ELR (cell line): Measurements from ENCODE around the gene SARDH.
"Not testable (repeated sequence)": the region's sequence is repeated elsewhere in the genome, so short reads cannot be mapped to it uniquely, and the experiment has no call there.

Source experiments
- DNase-seq: peaks from one replicate; pipeline ENCODE4 v3.0.0-alpha.2; 2015; ENCODE audit warnings: low read depth

Gene SARDH

DNA sequence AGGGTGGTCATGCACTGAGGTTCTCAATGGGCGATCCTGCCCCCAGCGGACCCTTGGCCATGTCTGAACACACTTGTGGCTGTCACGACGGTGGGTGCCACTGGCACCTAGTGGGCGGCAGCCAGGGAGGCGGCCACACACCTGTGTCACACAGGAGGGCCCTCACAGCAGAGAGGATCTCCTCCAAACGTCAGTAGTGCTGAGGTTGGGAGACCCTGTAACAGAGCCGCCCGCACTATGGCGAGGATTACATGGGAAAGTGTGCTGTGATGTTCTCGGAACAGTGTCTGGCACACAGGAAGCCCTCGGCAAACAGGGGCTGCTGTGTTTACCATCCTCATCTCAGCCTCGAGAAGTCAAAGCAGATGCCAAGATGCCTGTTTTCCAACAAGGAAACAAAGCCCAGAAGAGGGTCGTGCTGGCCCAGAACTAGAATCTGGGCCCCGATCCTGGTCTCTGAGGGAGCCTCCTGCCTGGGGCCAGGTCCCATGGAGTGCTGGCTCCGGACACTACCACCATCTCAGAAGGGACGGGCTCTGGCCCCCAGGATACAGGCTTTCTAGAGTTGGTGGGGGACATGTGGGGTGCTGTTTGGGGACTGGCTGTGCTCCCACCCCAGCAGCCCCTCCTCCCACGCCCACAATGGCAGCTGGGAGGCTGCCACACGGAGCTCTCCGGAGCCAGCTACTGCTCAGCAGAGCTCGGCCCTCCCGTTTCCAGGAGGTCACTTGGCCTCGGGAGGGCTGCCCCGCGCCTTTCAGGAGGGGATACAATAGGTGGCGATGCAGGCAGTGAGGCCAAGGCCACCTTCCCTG lies 53.8 kb downstream of the SARDH start:
- DNase-seq: no peak

DNA sequence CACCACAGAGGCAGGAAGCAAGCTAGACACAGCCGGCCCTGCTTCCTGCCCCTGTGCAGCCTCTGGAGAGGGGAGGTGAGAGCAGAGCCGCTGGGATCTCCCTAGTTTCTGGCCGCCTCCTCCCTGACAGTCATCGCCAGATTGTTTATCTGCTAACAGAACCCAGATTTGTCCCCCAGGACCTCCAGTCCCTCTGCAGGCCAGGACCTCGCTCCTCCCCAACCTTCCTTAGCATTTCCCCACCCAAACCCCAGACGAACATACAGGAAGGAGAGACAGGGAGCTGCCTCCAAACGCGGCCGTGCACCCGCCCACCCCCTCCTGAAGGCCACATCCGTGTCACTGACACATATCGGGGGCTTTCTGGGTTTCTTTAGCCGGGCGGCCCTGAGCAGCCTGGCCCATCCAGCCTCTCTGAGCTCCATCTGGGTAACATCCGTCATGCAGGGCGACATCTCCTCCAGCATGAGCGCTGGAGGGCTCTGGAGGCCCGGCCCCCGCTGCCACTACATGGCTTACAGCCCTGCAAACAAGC lies 54.5 kb downstream of the SARDH start:
- DNase-seq: peak; percentile 8

DNA sequence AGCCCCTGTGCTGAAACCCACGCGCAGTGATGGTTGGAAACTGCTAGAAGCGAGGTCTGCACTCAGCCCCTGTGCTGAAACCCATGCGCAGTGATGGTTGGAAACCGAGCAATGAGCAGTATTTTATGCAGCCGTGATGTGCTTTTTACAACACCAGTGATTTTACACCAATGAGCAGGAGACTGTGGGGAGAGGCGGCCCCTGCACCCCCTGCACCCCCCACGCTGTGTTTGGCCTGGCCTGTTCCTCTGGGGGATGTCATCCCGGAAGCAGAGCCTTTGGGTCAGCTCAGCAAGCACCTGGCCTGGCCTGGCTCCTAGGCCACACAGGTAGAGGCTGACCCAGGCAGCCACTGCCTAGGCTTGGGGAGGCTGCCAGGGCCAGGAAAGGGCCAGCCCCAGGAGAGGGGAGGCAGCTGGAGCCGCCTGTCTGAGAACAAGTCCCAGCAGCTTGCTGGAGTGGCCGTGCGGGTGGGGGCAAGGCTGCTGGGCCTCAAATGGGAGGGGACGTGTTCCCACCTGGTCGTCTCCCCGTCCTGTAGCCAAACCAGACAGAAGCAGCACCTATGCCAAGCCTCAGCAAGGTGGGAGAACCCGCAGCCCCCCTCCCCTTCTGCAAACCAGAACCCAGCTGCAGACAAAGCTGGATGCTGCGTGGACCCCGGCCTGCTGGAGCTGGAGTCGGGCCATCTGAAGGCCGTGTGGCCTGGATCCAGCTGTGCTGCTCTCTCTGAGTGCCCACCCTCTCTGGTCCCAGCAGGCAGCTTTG lies 55.1 kb downstream of the SARDH start:
- DNase-seq: no peak

DNA sequence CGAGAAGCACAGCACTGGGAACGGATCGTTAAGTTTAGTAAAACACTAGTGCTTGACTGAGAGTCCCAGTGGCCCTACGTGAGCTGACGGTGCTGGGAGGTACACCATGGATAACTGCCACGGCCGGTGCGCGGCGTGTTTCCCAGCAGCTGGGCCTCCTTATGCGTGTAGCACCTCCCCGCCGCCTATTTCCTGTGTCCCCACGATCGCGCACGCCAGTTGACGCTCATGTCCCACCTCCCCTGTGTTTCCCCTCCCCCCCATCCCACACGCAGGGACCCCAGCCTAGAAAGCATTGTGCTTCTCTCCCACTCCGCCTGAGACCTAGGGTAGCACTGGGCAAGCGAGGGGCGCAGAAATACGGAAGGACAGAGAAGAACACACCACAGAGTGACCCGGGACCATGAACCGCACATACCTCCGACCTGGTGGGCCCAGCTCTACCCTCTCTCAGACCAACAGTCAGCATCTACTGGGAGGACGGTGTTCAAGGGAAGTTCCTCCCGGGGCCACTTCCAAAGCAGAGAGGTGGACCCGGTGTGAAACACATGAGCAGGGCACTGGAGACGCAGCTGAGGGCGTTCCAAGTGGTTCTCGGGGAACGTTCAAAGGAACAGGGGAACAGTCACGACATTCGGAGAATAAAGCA lies 56.4 kb downstream of the SARDH start:
- DNase-seq: no peak

DNA sequence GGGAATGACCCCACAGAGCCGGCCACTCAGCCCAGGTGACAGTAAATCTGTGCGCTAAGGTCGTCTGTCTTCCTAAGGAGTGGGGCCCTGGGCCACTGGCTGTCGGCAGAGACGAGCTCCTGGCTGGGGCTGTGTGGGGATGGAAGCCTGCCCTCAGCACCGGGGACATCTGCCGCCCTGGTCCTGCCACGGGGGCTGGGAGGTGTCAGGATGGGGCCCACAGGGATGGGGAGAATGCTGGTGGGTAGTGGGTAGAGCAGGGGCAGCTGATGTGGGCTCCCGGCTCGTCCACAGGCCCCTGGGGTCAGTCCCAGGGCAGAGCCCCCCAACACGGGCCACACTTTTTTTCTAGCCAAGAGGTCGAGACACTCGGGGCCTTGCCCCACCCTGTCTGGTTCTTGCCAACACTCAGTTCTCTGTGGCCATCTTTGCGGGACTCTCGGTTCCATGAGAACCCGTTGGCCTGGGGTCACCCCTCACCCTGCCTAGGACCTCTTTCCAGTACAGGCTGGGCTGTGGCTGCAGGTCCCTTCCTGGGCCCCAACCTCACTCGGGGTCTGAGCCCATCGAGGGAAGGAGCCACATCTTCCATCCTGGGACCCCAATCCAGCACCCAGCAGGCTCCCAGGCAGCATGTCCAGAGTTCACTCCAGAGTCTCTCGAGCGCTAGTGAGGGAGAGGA lies 57.0 kb downstream of the SARDH start:
- no peak for DNase-seq

DNA sequence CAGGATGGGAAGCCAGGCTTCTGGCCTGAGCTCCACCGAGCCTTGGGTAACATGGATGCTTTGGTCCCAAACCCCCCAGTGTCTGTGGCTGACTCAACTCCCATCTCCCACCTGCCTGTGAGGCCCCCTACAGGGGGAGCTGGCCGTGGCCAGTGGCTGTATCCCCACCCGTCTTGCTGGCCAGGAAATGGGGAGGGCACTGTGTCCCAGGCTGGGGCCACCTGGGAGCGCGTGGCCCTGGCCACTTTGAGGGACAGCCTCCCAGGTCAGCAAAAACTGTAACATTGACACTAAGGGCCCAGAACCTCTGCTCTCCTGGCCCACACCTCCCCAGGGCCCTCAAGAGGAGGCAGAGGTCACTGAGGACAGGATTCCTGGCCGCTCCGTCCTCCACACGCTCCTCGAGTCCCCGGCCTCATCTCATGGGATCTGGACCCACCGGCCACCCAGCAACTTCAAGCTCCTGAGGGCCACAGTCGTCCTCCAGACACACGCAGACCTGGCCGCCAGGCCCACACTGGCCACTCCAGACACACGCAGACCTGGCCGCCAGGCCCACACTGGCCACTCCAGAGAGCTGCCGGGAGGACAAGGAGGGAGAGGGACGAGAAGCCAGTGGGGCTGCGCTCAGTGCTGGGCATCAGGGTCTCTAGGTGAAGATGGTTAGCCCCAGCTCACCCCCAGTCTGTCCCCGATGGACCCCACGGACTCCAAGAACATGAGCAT lies 57.7 kb downstream of the SARDH start:
- no peak for DNase-seq

DNA sequence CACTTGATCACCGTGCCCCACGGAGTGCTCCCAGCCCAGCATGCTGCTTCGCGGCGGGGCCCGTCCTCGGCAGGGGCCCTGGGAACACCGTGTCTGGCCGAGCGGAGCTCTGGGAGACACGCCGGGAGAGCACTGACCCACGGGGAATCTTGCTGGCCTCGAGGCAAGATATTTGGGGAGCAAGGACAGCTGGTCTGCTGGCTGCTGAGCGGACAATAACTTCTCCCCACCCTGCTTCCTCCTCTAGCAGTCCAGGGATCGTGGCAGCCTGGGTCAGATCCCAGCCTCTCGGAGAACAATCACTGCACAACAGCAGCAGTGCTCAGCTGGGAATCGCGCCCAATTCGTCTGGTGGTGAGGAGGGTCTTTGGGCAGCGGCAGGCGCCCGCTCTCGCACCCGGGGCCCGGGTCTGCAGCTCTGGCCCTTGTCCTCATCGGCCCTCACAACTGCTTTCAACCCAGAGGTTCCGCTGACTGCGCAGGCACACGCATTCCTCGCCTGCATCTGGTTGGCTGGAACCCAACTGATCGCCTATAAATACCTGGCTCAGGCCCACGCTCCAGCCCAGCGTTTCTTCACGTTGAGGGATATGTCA lies 58.6 kb downstream of the SARDH start:
- DNase-seq: no peak

DNA sequence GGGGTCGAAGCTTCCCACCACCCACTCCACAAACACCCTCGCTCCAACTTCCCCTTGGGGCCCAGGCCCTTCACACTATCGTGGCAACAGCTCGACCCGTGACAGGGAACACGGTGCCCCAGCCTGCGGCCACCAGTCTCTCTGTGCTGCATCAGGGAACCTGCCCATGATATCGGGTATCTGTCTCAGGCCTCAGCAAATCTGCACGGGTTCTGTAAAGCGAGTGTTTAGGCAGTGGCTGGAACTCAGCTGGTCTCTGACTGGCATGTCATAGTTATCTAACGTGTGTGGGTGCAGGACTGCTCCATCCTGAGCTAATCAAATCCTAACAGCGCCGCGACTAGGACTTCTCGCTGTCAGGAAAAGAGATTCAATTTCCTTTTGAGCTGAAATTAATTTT lies 59.1 kb downstream of the SARDH start:
- no peak for DNase-seq

DNA sequence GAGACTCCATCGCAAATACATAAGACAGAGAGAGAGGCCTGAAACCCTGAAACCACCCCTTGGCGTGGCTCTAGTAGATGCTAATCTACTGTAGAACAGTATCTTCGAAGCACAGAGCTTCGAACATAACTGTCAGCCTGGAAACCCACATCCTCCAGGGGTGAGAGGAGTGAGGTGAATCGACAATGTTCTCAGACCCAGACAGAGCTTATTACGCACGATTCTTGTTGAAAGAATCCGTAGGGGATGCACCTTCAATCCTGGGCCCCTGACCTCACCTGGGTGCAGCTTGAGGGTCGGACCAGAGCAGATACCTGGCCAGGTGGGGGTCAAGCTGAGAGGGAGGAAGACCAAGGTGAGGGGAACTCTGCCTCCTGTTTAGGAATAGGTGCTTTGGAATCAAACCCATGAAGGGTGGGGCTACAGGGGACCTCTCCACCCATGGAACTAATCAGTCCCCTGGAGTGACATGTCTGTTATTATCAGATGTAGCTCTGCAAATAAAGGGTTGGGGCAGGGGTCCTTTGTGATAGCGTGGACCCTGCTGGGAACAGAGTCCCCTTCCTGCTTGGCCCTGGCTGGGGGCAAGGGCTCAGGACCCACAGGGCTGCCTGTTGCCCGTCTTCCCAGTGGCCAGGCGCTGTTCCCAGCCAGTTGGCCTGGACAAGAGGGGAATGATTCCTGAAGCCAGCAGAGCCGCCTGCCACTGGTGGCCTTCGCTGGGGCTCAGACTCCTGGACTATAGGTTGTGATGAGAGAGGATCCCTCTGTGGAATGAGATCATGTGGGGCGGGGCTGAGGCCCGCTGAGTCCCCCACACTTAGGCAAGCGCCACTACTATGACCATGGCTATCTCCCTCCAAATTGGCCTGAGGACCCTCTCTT lies 60.8 kb downstream of the SARDH start:
- DNase-seq: no peak

DNA sequence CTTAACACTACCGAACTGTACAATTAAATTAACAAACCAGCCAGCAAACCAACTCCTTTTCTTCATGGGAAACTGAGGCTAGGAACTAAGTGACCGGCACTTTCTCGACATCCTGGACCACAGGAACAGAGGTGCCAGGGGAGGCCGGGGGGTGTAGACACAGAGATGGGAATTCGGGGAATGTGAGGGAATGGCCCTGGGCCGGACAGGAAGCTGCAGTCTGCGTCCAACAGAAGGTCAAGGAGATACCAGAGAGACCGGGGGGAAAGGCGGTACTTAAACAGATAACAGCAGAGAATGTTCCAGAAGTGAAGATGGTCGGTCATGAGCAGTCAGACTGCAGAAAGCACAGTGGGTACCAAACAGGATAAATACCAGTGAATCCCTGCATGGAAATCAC lies 61.7 kb downstream of the SARDH start:
- no peak for DNase-seq

DNA sequence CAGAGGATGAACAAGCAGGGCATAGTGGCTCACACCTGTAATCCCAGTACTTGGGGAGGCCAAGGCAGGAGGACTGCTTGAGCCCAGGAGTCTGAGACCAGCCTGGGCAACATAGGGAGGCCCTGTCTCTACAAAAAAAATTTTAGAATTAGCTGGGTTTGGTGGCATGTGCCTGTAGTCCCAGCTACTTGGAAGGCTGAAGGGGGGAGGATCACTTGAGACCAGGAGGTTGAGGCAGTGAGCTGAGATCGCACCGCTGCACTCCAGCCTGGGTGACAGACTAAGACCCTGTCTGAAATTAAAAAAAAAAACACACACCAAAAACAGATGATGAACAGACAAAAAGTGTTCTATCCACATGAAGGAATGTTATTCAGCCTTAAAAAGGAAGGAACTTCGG lies 62.4 kb downstream of the SARDH start:
- not testable (repeated sequence) for DNase-seq

DNA sequence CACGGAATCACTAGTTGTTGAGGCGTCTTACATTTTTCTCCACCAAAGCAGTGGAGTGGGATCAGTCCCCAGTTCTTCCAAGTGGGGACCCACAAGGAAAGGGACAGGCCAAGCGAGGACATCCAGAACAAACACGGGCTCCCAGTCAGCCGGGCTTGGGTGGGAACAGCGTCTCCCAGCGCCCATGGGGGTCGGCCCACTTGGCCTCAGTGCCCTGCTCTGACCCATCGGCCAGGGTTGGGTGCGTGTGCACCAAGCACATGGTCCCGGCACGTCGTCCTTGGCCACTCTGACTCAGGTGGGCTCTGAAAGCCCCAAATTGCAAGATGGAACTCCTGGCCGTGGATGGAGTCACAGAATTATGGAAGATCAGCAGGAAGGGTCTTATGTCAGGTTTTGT lies 64.1 kb downstream of the SARDH start:
- DNase-seq: no peak

DNA sequence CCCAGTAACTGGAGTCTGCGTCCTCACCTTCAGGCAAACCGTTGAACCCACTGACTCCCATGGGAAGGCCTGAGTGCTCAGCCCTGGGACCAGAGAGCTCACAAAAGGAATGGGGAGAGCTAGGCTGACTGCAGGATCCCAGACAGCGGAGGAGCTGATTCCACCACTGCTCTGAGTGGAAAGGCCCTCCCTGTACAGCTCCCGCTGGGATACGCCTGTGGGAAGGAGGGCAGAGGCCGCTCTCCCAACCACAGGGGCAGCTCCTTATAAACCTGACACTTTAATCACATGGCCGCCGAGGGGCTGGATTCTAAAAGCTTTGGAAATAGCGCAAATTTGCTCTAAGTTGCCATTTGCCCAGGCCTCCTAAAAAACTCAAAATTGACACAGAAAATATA lies 64.9 kb downstream of the SARDH start:
- DNase-seq: no peak

DNA sequence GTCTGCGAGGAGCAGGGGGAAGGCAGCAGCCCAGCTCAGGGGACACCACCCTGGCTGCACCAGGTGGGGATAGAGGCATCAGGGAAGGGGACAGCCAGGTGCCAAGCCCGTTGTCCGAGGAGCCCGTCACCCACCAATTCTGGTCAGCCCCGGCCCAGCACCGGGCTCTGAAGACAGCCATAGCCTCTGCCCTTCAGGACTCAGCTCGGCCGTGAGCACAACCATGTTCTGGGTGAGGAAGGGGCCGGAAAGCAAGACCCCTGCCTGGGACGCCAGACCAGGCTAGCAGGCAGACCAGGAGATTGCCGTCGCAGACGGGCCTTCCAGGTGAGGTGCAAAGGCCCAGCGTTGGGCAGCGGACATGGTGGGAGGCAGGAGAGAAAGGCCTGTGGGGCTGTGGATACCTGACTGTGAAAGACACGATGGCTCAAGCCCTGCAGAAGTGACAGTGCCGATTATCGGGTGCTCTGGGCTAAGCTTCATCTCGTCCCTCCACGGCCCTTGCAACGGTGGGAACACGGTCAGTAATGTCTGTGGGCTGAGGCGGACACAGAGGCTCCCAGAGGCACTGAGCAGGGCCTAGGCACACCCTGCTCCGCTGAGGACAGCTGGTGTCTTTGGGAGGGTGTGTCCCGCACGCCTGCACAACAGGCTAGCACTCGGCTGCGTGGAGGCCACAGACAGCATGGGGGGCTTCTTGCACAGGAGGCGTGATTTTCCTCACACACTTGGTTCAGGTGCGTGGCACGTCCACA lies 65.5 kb downstream of the SARDH start:
- DNase-seq: no peak

DNA sequence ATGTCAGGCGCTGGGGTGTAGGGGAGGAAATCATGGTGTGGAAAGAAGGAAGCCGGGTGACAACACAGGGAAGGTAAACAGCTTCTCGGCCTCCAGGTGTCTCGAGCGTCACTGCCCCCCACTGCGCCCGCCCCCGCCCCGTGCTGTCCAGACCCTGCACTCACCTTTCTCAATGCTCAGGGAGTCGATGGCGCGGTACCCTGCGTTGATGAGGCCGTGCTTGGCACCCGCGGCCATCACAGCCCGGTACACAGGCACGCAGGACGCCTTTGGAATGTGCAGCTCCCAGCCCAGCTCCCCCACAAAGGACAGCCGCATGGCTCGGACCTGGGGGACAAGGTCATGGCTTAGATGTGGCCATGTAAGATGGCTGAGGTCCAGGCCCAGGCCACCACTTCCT lies 66.8 kb downstream of the SARDH start:
- no peak for DNase-seq

DNA sequence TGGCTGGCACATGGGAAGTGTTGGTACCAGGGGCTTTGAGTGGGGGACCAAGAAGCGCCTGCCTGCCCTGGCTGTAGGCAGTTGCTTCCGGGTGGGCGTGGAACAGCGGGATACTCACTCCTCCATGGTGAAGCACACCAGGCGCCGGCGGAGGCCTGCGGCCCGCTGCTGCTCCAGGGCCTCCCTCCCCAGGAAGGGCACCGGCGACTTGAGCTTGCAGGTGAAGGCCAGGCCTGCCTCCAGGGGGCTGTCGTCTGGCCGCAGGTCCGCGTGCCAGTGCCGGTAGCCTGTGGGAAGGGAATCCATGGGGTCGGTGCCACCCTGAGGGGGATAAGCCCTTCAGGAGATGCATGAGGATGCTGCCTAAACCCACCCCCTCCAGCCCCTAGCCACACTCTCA lies 67.7 kb downstream of the SARDH start:
- no peak for DNase-seq

DNA sequence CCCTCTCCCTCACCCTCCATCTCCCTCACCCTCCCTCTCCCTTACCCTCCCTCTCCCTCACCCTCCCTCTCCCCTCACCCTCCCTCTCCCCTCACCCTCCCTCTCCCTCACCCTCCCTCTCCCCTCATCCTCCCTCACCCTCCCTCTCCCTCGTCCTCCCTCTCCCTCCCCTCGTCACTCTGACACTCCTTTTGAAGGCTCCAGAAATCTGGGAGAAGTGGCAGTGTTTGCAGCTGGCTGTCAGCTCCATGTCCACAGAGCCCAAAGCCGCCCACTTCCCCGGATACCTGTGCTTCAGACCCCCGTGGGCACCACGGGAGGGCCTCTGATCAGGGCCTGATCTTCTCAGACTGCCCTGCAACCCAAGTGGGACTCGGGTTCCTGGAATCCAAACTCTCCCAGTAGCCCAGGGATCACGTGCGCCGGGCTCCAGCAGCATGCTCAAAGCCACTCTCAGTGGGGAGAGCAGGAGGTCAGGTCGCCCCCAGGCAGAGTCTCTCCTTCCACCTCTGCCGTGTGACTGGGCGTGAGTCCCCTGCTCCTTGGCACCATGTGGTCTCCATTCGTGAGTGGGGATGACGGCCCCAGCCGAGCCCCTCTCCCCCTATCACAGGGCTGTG lies 68.9 kb downstream of the SARDH start:
- DNase-seq: no peak

DNA sequence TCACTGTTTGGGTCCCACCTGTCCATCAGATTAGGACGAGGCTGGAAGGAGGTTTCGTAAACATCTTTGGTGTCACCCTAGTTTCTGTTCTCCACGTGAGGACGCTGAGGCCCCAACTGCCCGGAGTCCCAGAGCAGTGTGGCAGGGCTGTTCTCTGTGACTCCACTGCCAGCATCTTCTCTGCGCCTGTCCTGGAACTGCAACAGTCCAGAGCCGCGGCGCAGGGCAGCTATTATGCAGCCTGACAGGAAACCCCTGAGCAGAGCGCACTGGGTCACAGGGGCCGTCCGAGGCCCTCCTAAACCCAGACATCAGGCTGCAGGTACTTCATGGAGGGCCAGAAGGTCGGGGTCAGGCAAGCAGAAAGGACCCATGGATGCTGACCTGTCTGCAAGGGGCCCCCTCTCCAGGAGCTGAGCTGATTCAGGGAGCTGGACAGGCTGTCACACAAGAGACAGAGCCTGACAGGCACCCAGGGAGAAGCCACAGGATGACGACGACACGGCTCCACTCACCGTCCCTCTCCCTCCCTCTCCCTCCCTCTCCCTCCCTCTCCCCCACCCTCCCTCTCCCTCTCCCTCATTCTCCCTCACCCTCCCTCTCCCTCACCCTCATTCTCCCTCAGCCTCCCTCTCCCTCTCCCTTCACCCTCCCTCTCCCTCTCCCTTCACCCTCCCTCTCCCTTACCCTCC lies 70.2 kb downstream of the SARDH start:
- DNase-seq: no peak
